CD14-positive monocyte (primary cell): ENCODE data around the gene YOD1. TPM values are rescaled to one million over a fixed set of nuclear protein-coding genes. Genes with fewer than 3 reads are reported as not detected.

Source experiments
- DNase-seq, 3 donors: peaks; one replicate each; pipeline ENCODE4 v3.0.0-alpha.2; 2011 to 2022
- H2AFZ ChIP-seq: 2 replicates; pipeline ENCODE4 v1.6.0; 2012; ENCODE audit warnings: mild to moderate bottlenecking, low read depth, low read length, inconsistent platforms; ENCODE audit not compliant: insufficient read depth, poor library complexity, severe bottlenecking
- H3K27ac ChIP-seq, 2 donors: 1 replicate in 1 of 2; 2 replicates in 1 of 2; pipeline ENCODE4 v1.5.1; 2012 to 2013; ENCODE audit warnings: low read length in 2 of 2, control low read depth in 1 of 2, inconsistent platforms in 1 of 2, low read depth in 1 of 2, mild to moderate bottlenecking in 1 of 2
- H3K27me3 ChIP-seq, 2 donors: one replicate each; pipeline versions ENCODE4 v1.6.0 to v1.6.1; 2011 to 2013; ENCODE audit warnings: low read length in 2 of 2; ENCODE audit not compliant: control insufficient read depth in 2 of 2, insufficient read depth in 2 of 2
- H3K36me3 ChIP-seq, 2 donors: replicated peaks in 1 of 2; 1 replicate in 1 of 2; 2 replicates in 1 of 2; pipeline versions ENCODE4 v1.5.1 to v1.6.1; 2012 to 2013; ENCODE audit warnings: low read length in 2 of 2, control low read depth in 1 of 2, inconsistent platforms in 1 of 2, mild to moderate bottlenecking in 1 of 2; ENCODE audit not compliant: insufficient read depth in 2 of 2, control insufficient read depth in 1 of 2
- H3K4me1 ChIP-seq, 2 donors: 1 replicate in 1 of 2; 2 replicates in 1 of 2; pipeline versions ENCODE4 v1.5.1 to v1.6.1; 2012 to 2013; ENCODE audit warnings: low read length in 2 of 2, control low read depth in 1 of 2, inconsistent platforms in 1 of 2, mild to moderate bottlenecking in 1 of 2, moderate library complexity in 1 of 2; ENCODE audit not compliant: insufficient read depth in 2 of 2, control insufficient read depth in 1 of 2
- H3K4me2 ChIP-seq: replicated peaks from 2 replicates; pipeline ENCODE3; 2012; ENCODE audit warnings: low read length, moderate library complexity, mild to moderate bottlenecking; ENCODE audit not compliant: poor library complexity, severe bottlenecking; ENCODE audit errors: extremely low read depth
- H3K4me3 ChIP-seq, 3 experiments: fragments of 200-600 bp in 1 of 3; sonication (generic) in 1 of 3; replicated peaks in 1 of 3; 1 replicate in 2 of 3; 2 replicates in 1 of 3; pipeline ENCODE4 v1.5.1; 2011 to 2013; ENCODE audit warnings: low read length in 3 of 3, mild to moderate bottlenecking in 3 of 3, control low read depth in 2 of 3, low read depth in 2 of 3, inconsistent platforms in 1 of 3, moderate library complexity in 1 of 3
- H3K79me2 ChIP-seq: 2 replicates; pipeline ENCODE4 v1.6.0; 2012; ENCODE audit warnings: mild to moderate bottlenecking, control low read depth, inconsistent platforms, low read length, moderate library complexity; ENCODE audit not compliant: insufficient read depth
- H3K9ac ChIP-seq: 2 replicates; pipeline ENCODE4 v1.6.0; 2017; ENCODE audit warnings: low read length, mild to moderate bottlenecking; ENCODE audit not compliant: insufficient read depth, poor library complexity, severe bottlenecking
- H3K9me3 ChIP-seq, 2 donors: replicated peaks in 1 of 2; 1 replicate in 1 of 2; 2 replicates in 1 of 2; pipeline versions ENCODE4 v1.5.1 to v1.6.1; 2012 to 2013; ENCODE audit warnings: low read length in 2 of 2, control low read depth in 1 of 2; ENCODE audit not compliant: control insufficient read depth in 1 of 2, insufficient read depth in 1 of 2
- H4K20me1 ChIP-seq: 2 replicates; pipeline ENCODE4 v1.6.0; 2012; ENCODE audit warnings: mild to moderate bottlenecking, low read length, control low read depth, moderate library complexity; ENCODE audit not compliant: insufficient read depth
- H3K27ac Mint-ChIP-seq, 7 donors: one replicate each; pipeline ENCODE4 v1.8.0; 2020; ENCODE audit warnings: mild to moderate bottlenecking in 7 of 7, mixed read lengths in 7 of 7, moderate library complexity in 6 of 7, inconsistent platforms in 2 of 7
- H3K27me3 Mint-ChIP-seq, 3 donors: one replicate each; pipeline ENCODE4 v1.8.0; 2021 to 2022; ENCODE audit warnings: low read depth in 3 of 3, mild to moderate bottlenecking in 3 of 3, mixed read lengths in 3 of 3, moderate library complexity in 3 of 3, inconsistent platforms in 1 of 3
- H3K36me3 Mint-ChIP-seq, 2 donors: one replicate each; pipeline ENCODE4 v1.8.0; 2020; ENCODE audit warnings: mixed read lengths in 2 of 2, inconsistent platforms in 1 of 2, mild to moderate bottlenecking in 1 of 2
- H3K4me1 Mint-ChIP-seq: one replicate; pipeline ENCODE4 v1.8.0; 2020; ENCODE audit warnings: mild to moderate bottlenecking, mixed read lengths
- H3K4me3 Mint-ChIP-seq, 2 donors: one replicate each; pipeline ENCODE4 v1.8.0; 2020; ENCODE audit warnings: mild to moderate bottlenecking in 2 of 2, mixed read lengths in 2 of 2, moderate library complexity in 1 of 2
- H3K9me3 Mint-ChIP-seq, 7 donors: one replicate each; pipeline ENCODE4 v1.8.0; 2020 to 2022; ENCODE audit warnings: mixed read lengths in 7 of 7, mild to moderate bottlenecking in 6 of 7, moderate library complexity in 6 of 7, inconsistent platforms in 2 of 7
- CTCF ChIP-seq: fragments of 200-600 bp; IDR thresholded peaks from one replicate; pipeline ENCODE4 v1.8.0; 2022; ENCODE audit warnings: antibody characterized with exemption, mild to moderate bottlenecking
- WGBS: methylation state at CpG from one replicate; pipeline ENCODE4 v1.1.5; 2013; ENCODE audit warnings: missing lambda C conversion rate; ENCODE audit not compliant: insufficient coverage; 5-methylcytosine and 5-hydroxymethylcytosine counted together
- intact Hi-C, 2 donors: fragments of 100-400 bp; cut with micrococcal nuclease; formaldehyde crosslinking; loops; one replicate each; pipeline versions ENCODE4 v1.15.0 to v1.15.1; 2023
- polyA plus RNA-seq, 3 donors: library from polyadenylated mRNA; depleted of rRNA in 1 of 3; unstranded in 2 of 3; stranded (reverse) in 1 of 3; fragments of 300-500 nt in 2 of 3; fragments of >200 nt in 1 of 3; fragmentation: Illumina TruSeq in 2 of 3; gene quantifications; 1 replicate in 2 of 3; 2 replicates in 1 of 3; pipeline ENCODE4 v1.2.3, GENCODE V29; 2012 to 2021

The YOD1 gene
- polyA plus RNA-seq, 3 donors: 1.6 to 8.2 (median 1.7) TPM

- H3K4me2 ChIP-seq: no peak overlapping the region
- no peaks in the 10 kb centered on the region for H3K9me3 ChIP-seq
- H3K27ac ChIP-seq: no peak overlapping the region
- no peak for DNase-seq
- Mint-ChIP-seq H3K4me1 (peaks cover 21% of the 10 kb centered on the region), H3K4me3 (no peak overlapping the region), H3K9me3 (no peaks in the 10 kb centered on the region), H3K27ac (no peak overlapping the region), H3K27me3 (no peaks in the 10 kb centered on the region), H3K36me3 (peaks cover 37 to 43% of the 10 kb centered on the region in 2 donors)
- TF ChIP-seq CTCF: no peak
- H2AFZ ChIP-seq: no peak overlapping the region
- H3K27me3 ChIP-seq: no peaks in the 10 kb centered on the region
- H4K20me1 ChIP-seq: no peaks in the 10 kb centered on the region
- intact Hi-C loops: loop anchor here in 1 of 2 donors (10.0 kb wide), 1 partner anchor 276 kb away; no protein-coding TSS in a partner anchor
- H3K4me3 ChIP-seq: no peak overlapping the region
- peaks cover 12 to 16% of the 10 kb centered on the region in 2 donors for H3K4me1 ChIP-seq
- no peak overlapping the region for H3K9ac ChIP-seq
- WGBS: 46% methylated on average over 6 of the region's 6 CpGs
- H3K36me3 ChIP-seq: peaks cover 24 to 46% of the 10 kb centered on the region in 2 donors
- no peaks in the 10 kb centered on the region for H3K79me2 ChIP-seq
Observed at GRCh38 chr1:207058878-207059867, 8.2 kb upstream of the YOD1 start.

- Histone ChIP-seq H3K4me2 (no peak overlapping the region), H4K20me1 (no peaks in the 10 kb centered on the region), H3K9me3 (no peaks in the 10 kb centered on the region), H3K4me3 (no peak overlapping the region), H3K9ac (no peak overlapping the region), H3K27me3 (no peaks in the 10 kb centered on the region), H3K36me3 (peaks cover 16 to 37% of the 10 kb centered on the region in 2 donors), H3K79me2 (no peaks in the 10 kb centered on the region), H3K27ac (no peak overlapping the region), H3K4me1 (peaks cover 21 to 25% of the 10 kb centered on the region in 2 donors), H2AFZ (no peak overlapping the region)
- H3K27ac Mint-ChIP-seq: peak overlapping the region in 1 of 7 donors; percentile 31
- peaks cover 30% of the 10 kb centered on the region for H3K4me1 Mint-ChIP-seq
- intact Hi-C loops: loop anchor here in 1 of 2 donors (10.0 kb wide), 1 partner anchor 277 kb away; no protein-coding TSS in a partner anchor
- H3K4me3 Mint-ChIP-seq: no peak overlapping the region
- H3K27me3 Mint-ChIP-seq: peaks cover 0 to 3% (median 0%) of the 10 kb centered on the region in 3 donors
- no peak for TF ChIP-seq CTCF
- DNase-seq: no peak
- H3K9me3 Mint-ChIP-seq: peaks cover 0 to 2% (median 0%) of the 10 kb centered on the region in 7 donors
- 100% methylated on average over 1 of the region's 4 CpGs for WGBS
- H3K36me3 Mint-ChIP-seq: peaks cover 28 to 34% of the 10 kb centered on the region in 2 donors
Observed at GRCh38 chr1:207058252-207058651, 7.2 kb upstream of the YOD1 start.
